Omental fat pad (tissue), 4 donors: ENCODE results near the gene SRSF7. TPM values are rescaled to one million over a fixed set of nuclear protein-coding genes. Genes with fewer than 3 reads are reported as not detected.

ENCODE experiments used
- ATAC-seq: fragments of 150-250 bp; one replicate; pipeline ENCODE4 v1.9.1; 2016; ENCODE audit warnings: mild to moderate bottlenecking, moderate library complexity; ENCODE audit not compliant: low FRiP score
- DNase-seq: peaks from one replicate; pipeline ENCODE4 v3.0.0-alpha.2; 2019; ENCODE audit warnings: low spot score
- CTCF ChIP-seq, 3 donors: fragments of 450-650 bp; IDR thresholded peaks; one replicate each; pipeline ENCODE4 v1.5.1; 2016 to 2017; ENCODE audit warnings: antibody characterized with exemption in 3 of 3, mild to moderate bottlenecking in 3 of 3, moderate library complexity in 2 of 3
- total RNA-seq, 4 donors: library from RNA; depleted of rRNA; stranded (reverse); fragments of >200 nt; gene quantifications; one replicate each; pipeline ENCODE4 v1.1.0, GENCODE V29; 2016

The SRSF7 gene
- total RNA-seq, 4 donors from 2014 or later = 105 to 234 (median 129) TPM

- TF ChIP-seq CTCF (IDR thresholded peaks at IDR 0.05) = no peak
- DNase-seq (no peak), ATAC-seq (no peak)
Measured at GRCh38 chr2:38791744-38792143, 40.6 kb upstream of the SRSF7 start.

- no peak for DNase-seq
- TF ChIP-seq CTCF (IDR thresholded peaks at IDR 0.05) = no peak
- no peak for ATAC-seq
Measured at GRCh38 chr2:38789691-38790090, 38.5 kb upstream of the SRSF7 start.

GRCh38 chr2:38788306-38788705, 37.1 kb upstream of the SRSF7 start:
- DNase-seq = no peak
- no peak for ATAC-seq
- no peak for TF ChIP-seq CTCF (IDR thresholded peaks at IDR 0.05)

GRCh38 chr2:38783586-38783985, 32.4 kb upstream of the SRSF7 start:
- no peak for TF ChIP-seq CTCF (IDR thresholded peaks at IDR 0.05)
- ATAC-seq = no peak
- no peak for DNase-seq

GRCh38 chr2:38778687-38779082, 27.5 kb upstream of the SRSF7 start:
- no peak for TF ChIP-seq CTCF (IDR thresholded peaks at IDR 0.05)
- ATAC-seq (no peak), DNase-seq (no peak)

GRCh38 chr2:38776531-38776930, 25.4 kb upstream of the SRSF7 start:
- ATAC-seq (no peak), DNase-seq (no peak)
- no peak for TF ChIP-seq CTCF (IDR thresholded peaks at IDR 0.05)

GRCh38 chr2:38775921-38776225, 24.7 kb upstream of the SRSF7 start:
- DNase-seq (no peak), ATAC-seq (no peak)
- no peak for TF ChIP-seq CTCF (IDR thresholded peaks at IDR 0.05)
